ENCODE data around the gene AVPR2.

AVPR2 gene

DNA sequence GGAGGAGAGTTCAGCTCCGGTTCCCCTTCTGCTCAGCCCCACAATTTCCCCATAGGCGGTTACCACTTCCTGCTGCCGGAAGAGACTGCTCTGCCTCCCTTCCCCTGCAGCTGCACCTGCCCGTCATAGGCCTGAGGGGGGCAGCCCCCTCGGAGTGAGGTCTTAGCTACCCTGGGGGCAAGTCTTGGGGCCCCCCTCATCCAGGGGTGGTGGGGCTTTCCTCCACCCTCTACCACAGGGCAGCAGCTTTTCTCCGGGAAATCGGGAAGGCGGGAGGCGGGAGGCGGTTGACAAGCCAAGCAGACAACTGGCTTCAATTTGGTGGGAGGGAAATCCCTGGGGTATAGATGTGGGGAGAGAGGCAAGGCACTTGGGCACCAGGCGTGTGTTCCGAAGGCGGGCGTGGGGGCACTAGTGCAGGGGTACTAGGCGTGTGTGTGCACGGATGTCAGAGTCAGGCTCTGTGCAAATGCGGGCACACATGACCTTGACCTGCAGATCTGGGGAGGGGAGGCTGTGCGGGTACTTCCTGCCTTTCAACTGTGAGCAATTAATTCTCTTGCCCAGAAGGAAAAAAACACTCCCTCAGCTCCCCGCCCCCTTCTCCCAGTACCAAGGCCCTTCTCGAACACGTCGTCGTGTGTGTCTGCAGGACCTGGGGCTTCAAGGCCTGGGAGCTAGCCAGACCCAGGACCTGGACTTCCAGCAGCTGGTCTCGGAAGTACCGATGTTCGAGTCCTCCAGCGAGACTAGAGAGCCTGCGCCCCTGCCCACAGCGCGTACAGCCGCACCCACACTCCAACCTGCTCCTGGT, 22.6 kb downstream of the AVPR2 start:
- DNase-seq (ENCODE audit: low read depth), result peak; percentile 91
- TF ChIP-seq, protein P1, sequence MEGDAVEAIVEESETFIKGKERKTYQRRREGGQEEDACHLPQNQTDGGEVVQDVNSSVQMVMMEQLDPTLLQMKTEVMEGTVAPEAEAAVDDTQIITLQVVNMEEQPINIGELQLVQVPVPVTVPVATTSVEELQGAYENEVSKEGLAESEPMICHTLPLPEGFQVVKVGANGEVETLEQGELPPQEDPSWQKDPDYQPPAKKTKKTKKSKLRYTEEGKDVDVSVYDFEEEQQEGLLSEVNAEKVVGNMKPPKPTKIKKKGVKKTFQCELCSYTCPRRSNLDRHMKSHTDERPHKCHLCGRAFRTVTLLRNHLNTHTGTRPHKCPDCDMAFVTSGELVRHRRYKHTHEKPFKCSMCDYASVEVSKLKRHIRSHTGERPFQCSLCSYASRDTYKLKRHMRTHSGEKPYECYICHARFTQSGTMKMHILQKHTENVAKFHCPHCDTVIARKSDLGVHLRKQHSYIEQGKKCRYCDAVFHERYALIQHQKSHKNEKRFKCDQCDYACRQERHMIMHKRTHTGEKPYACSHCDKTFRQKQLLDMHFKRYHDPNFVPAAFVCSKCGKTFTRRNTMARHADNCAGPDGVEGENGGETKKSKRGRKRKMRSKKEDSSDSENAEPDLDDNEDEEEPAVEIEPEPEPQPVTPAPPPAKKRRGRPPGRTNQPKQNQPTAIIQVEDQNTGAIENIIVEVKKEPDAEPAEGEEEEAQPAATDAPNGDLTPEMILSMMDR (IDR thresholded peaks at IDR 0.05; ENCODE audit: insufficient read depth, low read depth, low read length, missing control alignments), result no peak
- peak overlapping the region; percentile 80 for H3K4me3 ChIP-seq (ENCODE audit: low read depth, low read length)

DNA sequence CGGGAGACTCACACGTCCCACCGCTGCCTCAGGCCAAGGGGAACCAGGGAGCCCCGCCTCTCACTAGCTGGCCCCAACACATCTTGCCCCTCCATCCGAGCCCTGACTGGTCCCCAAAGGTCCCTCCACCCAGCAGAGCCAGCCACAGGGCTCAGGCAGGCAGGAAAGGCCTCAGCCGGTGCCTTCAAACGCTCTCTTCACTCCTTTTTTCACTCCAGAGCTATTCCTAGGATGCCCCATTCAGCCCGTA, 23.1 kb downstream of the AVPR2 start:
- peak overlapping the region; percentile 80 for H3K4me3 ChIP-seq (ENCODE audit: low read depth, low read length)
- no peak for DNase-seq (ENCODE audit: low read depth)
- TF ChIP-seq, protein P1 (IDR thresholded peaks at IDR 0.05; ENCODE audit: insufficient read depth, low read depth, low read length, missing control alignments), result no peak

GRCh38 chrX:153927922-153928760, 23.7 kb downstream of the AVPR2 start:
- TF ChIP-seq, protein P1 (IDR thresholded peaks at IDR 0.05; ENCODE audit: insufficient read depth, low read depth, low read length, missing control alignments), result no peak
- peak; percentile 99 for DNase-seq (ENCODE audit: low read depth)
- peak overlapping the region; percentile 80 for H3K4me3 ChIP-seq (ENCODE audit: low read depth, low read length)

- peak overlapping the region; percentile 64 for H3K4me3 ChIP-seq (ENCODE audit: low read depth, low read length)
- no peak for DNase-seq (ENCODE audit: low read depth)
- TF ChIP-seq, protein P1 (IDR thresholded peaks at IDR 0.05; ENCODE audit: insufficient read depth, low read depth, low read length, missing control alignments), result no peak
Observed at GRCh38 chrX:153928846-153929245, 24.4 kb downstream of the AVPR2 start.

- TF ChIP-seq, protein P1 (IDR thresholded peaks at IDR 0.05; ENCODE audit: insufficient read depth, low read depth, low read length, missing control alignments), result no peak
- no peak for DNase-seq (ENCODE audit: low read depth)
- peak overlapping the region; percentile 64 for H3K4me3 ChIP-seq (ENCODE audit: low read depth, low read length)
Observed at GRCh38 chrX:153929576-153929975, 25.1 kb downstream of the AVPR2 start.

- TF ChIP-seq, protein P1 (IDR thresholded peaks at IDR 0.05; ENCODE audit: insufficient read depth, low read depth, low read length, missing control alignments), result no peak
- no peak for DNase-seq (ENCODE audit: low read depth)
- H3K4me3 ChIP-seq (ENCODE audit: low read depth, low read length), result no peak overlapping the region
Observed at GRCh38 chrX:153930011-153930910, 25.8 kb downstream of the AVPR2 start.
